Fibroblast of skin of abdomen (primary cell): ENCODE measurements around the gene RNF11. TPM values are rescaled to one million over a fixed set of nuclear protein-coding genes. Genes with fewer than 3 reads are reported as not detected.
"Not testable (repeated sequence)": the region's sequence is repeated elsewhere in the genome, so short reads cannot be mapped to it uniquely, and the experiment has no call there.

Experiments used
- DNase-seq: peaks from one replicate; pipeline ENCODE4 v3.0.0-alpha.2; 2013
- polyA plus RNA-seq, 2 experiments: library from polyadenylated mRNA; unstranded; fragments of 120-200 nt; gene quantifications; one replicate each; pipeline ENCODE4 v1.2.1, GENCODE V29; 2013; ENCODE audit not compliant: insufficient read length in 2 of 2

Gene RNF11, protein sequence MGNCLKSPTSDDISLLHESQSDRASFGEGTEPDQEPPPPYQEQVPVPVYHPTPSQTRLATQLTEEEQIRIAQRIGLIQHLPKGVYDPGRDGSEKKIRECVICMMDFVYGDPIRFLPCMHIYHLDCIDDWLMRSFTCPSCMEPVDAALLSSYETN
- polyA plus RNA-seq (2013, experiment 1 of 2; ENCODE audit: insufficient read length) = 94.2 TPM
- 90.5 TPM for polyA plus RNA-seq (2013, experiment 2 of 2; ENCODE audit: insufficient read length)

DNA sequence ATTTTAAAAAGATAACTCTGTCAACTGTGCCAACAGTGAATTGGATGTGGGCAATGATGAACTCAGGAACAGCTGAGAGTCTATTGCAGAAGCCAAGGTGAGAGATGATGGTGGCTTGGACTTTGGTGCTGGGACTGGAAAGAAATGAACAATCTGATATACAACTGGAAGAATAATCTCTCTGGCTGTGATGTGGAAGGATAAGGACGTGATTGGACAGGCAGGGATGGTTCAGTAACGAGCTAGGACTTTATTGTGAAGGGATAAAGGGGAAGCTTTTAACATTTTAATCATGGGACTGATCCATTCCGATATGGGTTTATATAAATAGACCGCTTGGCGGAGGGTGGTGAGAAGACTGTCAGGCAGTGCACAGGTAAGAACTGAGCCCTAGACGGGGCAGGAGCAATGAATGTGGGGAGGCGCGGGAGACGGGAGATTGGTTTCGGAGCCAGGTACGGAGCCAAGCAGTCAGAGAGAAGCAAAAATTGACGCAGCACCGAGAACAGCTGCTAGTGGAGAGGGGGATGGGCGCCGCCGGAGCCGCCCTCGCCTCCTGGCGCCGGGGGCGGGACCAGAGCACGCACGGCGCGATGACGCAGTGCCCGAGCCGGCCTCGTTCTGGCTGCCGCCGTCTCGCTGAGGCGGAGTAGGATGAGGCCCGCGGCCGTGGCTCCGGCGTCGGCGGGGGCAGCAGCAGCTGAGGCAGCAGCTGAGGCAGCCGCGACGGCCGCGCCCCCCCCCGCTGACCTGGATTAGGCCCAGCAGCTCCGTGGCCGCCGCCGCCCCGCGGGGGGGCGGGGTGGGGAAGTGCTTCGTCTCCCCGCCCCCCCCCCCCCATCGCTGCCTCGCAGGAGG lies at the start of gene RNF11:
Gene RNF11 (plus strand): TSS at position 601 of the 858 bp plus-strand sequence. CDS start 484 bp downstream, outside the sequence.
- peak; percentile 88 for DNase-seq

DNA sequence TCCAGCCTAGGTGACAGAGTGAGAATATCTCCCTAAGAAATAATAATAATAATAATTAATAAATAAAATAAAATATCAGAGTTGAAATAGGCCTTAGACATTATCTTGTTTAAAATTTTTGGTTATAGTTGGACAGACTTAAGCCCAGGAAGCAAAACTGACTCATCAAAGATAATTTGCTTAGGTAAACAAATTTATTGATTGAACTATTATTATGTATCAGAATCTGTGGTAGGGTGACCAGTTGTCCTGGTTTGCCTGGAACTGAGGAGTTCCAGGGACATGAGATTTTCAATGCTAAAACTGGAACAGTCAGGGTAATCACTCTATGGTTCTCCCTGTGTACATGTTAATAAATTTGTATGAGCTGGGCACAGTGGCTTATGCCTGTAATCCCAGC lies 47.8 kb upstream of the RNF11 start:
- no peak for DNase-seq

DNA sequence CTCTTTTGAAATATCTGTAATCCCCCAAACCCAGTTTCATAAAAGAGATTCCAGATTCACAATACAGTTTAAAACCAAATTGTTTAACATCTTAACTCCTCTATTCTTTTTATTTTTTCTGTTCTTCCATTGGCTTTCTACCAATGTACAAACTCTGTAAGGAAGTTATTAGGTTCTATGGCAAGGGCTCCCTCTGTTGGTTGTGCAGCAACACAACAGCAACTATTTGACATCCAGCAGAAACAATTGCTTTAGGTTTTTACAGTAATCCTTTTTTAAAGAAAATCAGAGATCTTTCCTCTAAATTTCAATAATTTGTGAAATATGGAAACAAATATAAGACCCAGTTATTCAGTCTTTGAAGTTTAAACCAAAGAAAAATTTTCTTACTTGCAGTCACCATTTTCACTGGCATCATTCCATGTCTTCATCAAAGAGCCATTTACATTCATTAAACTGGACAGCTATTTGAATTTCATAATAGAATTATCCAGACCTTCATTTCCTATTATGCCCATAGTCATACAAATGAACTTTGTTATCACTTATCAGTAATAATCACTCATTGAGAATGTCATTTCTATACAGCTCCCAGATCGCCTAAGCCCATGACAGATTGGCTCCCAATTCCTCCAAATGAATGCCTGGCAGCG lies 46.5 kb upstream of the RNF11 start:
- peak; percentile 67 for DNase-seq

DNA sequence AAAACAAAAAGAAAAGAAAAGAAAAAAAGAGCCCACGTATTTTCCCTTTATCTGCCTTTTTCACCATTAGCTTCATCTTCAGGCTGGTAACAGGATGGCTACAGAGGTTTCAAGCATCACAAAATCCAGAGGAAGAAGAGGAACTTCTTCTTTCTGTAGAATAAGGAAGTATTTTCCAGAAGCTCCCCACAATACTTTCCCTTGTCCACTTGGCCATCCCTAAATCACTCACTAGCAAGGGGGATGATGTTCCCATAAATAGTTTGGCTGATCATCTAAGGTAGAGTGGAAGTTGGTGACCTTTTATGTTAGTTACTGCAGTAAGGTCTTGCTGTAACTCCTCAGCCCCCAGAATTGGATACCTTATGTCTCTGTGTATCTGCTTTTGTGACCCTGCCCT lies 45.1 kb upstream of the RNF11 start:
- DNase-seq = no peak

DNA sequence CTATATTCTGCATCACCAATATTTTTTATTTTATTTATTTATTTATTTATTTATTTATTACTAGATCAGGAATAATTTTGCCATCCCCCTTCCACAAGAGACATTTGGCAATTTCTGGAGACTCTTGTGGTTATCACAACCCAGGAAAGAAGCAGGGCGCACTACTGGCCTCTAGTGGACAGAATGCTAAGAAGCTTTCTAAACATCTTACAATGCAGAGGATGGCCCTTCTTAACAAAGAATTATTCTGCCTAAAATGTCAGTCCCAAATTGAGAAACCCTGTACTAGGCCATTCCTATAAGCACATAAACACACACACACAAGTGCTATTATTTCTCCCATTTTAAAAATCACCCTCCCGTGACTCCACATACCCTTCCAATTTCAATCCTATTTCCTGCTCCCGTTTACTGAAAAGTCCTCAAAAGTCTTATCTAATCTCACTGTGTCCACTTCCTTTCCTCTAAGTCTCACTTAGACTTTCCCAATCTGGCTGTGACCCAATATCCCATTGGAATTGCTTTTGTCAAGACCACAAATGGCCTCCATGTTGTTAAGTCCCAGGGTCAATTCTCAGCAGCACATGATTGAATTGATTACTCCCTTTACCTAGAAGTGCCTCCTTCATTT lies 43.7 kb upstream of the RNF11 start:
- DNase-seq = peak; percentile 80

DNA sequence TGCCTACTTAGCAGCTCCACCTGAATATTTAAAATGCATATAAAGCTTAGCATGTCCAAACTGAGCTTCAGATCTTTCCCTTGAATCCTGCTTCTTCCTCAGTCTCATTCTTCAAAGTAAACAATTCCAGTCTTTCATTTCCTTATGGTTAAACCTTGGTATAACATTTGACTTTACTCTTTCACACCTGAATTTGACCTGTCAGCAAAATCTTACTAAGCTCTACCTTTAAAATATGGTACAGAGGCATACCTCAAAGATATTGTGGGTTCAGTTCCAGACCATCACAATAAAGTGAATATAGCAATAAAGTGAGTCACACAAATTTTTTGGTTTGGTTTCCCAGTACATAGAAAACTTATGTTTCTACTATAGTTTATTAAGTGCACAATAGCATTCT lies 42.5 kb upstream of the RNF11 start:
- no peak for DNase-seq

DNA sequence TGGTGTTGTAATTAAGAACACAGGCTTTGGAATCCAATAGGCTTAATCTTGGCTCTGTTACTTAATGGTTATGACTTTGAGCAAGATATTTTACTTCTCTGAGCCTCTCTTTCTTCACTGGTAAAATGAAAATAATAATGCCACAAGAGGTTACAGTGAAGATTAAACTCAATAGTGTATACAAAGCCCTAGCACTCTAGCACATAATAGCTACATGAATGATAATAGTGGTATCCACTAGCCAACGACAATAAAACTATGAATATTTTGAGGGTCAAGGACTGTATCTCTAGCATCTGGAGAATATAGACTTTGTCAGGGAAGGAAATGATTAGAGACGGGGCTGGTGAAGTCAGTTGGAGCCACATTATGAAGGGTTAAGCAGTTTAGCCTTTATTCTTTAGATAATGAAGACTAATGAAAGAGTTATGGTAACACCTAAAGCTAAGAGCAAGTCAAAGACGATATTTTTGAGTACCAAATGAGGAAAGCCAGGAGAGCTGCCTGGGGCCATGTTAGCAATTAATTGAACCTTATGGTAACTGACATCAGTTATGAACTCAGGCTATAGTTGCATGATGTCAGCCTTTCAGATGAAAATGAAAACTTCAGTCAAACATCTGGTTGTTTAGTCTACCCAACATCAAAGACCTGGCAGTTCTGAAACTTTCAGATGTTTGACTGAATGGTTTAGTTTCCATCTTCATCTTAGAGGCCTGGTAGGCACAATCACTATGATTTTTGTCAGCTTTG lies 32.8 kb upstream of the RNF11 start:
- DNase-seq = no peak

DNA sequence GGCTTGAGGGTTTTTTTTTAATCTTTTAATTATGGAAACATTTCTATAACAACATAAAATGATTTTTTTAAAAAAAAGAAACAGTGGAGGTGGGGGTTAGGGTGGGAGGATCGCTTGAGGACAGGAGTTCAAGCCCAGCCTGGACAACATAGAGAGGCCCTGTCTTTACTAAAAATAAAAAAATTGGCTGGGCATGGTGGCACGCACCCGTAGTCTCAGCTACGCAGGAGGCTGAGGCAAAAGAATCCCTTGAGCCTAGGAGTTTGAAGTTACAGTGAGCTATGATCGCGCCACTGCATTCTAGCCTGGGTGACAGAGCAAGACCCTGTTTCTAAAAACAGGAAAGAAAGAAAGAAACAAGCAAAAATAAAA lies 32.2 kb upstream of the RNF11 start:
- DNase-seq = no peak

DNA sequence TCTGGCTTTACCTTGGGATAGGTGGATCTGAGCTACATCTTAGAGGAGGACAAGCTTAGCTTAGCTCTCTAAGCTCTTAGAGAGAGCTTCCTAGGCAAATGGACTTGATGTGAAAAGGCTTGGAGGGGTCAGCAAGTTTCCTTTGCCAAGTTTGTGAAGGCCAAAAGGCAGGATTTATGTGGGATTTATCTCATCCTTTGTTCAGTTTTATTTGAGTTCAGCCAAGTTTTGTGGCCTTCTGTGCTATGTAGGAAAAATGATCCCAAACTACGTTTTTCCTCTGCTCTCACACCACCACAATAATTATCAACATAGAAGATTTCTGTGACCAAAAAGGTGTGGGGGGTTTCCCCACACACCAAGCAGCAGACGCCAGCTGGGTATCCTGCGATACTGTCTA lies 26.0 kb upstream of the RNF11 start:
- DNase-seq = no peak

DNA sequence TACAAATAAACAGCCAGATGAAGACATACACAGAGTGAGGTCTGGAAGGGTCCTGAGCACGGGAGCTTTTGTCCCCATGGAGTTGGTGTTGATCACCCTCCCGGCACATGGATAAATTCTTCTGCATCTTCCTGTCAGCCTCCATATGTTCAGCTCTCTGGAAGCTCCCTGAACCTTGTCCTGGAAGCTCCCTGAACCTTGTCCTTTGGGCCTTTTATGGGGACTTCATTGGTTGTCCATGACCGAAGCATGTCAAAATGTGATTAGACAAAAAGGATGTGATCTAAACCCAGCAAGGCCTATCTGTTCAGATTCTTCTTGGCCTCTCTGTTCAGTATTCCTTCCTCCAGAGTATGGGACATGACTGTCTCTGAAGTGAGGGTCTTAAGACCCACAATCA lies 25.4 kb upstream of the RNF11 start:
- DNase-seq = no peak

DNA sequence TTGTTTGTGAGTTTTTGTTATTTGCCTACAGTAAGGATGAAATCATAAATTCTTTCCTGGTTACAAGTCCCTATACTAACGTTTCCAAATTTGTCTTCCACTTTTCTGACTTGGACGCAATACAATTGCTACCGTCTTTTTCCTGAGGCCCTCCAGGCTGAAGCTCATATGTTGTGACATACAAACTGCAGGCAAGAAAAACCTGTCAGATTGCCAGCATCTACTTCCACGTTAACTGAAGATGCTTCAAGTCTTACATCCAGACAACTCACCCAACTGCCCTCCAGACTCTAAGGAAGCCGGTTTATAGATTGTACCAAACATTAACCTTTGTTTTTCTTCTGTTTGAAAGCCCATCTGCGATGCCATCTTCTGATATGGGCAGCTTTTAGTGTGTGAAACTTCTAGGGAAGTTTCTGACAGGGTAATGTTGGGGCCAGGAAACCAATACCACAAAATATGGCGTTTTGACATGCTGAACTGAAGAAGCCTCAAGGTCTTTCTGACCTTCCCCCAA lies 21.4 kb upstream of the RNF11 start:
- DNase-seq = peak; percentile 73

DNA sequence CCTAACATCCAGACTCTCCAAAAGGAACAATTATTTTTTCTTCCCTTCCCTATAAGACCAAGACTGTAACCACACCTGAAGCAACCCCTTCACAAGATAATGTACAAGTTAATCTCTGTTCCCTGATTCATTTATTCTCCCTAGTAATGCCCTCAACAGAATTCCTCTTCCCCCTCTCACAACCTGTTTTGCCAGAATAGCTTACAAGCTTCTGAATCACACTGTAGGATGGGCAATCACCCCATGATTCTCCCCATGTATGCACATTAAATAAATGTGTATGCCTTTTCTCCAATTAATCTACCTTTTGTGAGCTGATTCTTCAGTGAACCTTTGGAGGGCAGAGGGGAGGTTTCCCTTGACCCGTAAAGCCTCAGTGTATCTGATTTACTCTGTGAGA lies 20.9 kb upstream of the RNF11 start:
- no peak for DNase-seq

DNA sequence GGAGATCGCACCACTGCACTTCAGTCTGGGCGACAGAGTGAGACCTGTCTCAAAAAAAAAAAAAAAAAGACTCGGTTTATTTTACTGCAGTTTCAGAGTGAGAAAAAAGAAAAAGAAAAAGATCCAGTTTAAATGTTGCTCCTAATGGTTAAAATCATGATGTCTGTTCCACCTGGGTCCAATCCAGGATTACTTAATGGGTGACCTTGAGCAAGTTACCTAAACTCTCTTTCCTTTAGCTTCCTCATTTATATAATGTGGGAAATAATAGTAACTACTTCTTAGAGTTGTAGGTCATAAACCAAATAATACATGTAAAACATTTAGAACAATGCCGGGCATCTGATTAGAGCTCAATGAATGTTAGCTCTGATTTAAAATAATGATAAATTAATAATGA lies 19.4 kb upstream of the RNF11 start:
- no peak for DNase-seq

DNA sequence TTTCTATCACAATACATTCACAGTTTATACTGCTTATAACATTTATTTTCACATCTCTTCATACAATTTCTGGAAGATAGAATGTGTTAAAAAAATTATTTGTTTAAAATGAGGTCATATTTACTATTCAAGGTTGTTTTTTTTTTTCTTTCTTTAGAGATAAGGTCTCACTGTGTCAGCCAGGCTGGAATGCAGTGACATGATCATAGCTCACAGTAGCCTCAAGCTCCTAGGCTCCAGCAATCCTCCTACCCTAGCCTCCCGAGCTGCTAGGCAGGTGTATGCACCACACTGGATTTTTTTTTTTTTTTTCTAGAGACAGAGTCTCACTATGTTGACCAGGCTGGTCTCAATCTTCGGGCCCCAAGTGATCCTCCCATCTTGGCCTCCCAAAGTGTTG lies 19.0 kb upstream of the RNF11 start:
- DNase-seq = no peak

DNA sequence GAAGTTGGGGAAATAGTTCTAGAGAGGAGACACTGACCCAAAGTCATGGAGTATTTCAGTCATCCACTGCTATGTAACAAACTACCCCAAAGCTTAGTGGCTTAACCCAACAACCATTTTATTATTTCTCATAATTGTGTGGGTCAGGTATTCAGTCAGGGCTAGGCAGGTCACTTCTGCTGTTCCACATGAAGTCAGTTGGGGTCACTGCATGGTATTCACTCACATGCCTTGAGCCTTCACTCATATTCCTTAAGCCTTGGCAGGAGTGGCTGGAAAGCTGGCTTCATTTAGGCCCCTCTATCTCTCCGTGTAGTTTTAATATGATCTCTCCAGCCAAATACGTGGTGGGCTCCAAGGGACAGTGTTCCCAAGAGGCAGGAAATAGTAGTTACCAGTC lies 17.5 kb upstream of the RNF11 start:
- no peak for DNase-seq

DNA sequence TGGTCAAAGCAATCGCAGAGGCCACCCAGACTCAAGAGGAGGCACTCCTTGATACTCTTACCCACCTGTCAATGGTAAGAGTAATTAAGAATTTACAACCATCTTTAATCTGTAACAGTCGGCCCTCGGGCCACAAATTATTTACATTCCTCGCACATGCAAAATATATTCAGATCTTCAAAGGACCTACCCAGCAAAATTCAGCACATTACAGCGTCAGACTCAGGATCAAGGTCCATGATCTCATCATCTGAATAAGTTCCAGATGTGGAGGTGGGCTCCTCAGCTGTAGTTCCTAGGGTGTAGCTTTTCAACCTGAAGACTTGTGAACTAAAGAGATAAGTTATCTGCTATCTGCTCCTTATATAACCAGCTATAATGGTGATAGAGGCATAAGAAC lies 17.1 kb upstream of the RNF11 start:
- DNase-seq = peak; percentile 9

DNA sequence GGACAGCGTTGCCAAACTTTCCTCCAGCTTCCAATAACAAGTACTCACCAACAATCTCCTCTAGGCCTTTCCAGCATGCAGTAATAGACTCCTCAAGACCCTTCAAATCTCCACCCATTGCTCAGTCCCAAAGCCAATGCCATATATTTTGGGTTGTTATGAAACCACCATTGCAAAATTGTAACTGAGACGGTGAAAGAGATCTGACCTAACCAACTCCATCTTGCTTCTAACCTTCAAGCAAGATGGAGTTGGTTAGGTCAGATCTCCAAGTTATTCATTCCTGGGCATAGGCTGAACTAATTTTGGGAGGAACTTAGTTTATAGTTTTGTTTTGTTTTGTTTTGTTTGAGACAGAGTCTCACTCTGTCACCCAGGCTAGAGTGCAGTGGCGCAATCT lies 14.5 kb upstream of the RNF11 start:
- not testable (repeated sequence) for DNase-seq

DNA sequence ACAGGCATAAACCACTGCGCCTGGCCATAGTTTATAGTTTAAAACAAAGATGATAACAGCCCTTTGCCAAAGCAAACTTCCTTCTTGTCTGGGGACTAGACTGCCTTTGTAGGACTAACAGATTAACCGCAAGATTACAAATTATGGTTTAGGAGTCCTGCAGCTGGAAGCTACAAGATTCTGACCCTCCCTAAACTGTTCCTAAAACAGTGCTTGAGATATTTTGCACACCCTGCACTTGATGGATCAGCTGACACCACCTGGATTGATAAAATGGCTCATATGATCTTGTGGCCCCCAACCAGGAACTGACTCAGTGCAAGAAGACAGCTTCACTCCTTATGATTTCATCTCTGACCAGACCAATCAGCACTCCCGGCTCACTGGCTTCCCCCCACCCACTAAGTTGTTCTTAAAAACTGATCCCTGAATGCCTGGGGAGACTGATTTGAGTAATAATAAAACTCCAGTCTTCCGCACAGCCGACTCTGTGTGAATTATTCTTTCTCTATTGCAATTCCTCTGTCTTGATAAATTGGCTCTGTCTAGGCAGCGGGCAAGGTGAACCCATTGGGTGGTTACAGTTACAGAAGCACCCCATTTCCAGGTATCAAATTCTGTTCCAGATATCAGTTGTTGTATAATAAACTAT lies 13.8 kb upstream of the RNF11 start:
- no peak for DNase-seq

DNA sequence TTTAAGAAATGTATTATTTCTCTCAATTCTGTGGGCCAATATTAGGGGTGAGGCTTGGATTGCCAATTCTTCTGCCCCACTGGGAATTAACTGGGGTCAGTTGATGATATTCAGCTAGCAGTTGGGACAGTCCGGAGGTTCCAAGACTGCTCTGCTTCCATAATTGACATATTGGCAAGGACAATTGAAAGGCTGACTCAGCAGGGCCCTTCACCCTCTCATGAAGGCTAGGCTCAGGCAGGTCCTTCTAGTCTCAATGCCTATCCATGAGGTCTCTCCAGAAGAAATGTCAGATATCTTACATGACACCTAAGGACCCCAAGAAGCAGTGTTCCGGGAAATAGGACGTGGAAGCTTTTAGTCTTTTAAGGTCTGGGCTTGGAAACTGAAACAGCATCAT lies 13.3 kb upstream of the RNF11 start:
- no peak for DNase-seq

DNA sequence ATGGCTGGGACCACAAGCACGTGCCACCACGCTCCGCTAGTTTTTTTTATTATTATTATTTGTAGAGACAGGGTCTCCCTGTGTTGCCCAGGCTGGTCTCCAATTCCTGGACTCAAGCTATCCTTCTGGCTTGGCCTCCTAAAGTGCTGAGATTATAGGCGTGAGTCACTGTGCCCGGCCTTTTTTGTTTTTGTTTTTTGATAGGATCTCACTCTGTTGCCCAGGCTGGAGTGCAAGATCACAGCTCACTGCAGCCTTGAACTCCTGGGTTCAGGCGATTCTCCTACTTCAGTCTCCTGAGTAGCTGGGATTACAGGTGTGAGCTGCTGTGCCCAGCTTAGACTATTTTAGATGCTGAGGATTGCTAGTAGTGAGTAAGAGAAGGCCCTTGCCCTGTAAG lies 11.8 kb upstream of the RNF11 start:
- no peak for DNase-seq

DNA sequence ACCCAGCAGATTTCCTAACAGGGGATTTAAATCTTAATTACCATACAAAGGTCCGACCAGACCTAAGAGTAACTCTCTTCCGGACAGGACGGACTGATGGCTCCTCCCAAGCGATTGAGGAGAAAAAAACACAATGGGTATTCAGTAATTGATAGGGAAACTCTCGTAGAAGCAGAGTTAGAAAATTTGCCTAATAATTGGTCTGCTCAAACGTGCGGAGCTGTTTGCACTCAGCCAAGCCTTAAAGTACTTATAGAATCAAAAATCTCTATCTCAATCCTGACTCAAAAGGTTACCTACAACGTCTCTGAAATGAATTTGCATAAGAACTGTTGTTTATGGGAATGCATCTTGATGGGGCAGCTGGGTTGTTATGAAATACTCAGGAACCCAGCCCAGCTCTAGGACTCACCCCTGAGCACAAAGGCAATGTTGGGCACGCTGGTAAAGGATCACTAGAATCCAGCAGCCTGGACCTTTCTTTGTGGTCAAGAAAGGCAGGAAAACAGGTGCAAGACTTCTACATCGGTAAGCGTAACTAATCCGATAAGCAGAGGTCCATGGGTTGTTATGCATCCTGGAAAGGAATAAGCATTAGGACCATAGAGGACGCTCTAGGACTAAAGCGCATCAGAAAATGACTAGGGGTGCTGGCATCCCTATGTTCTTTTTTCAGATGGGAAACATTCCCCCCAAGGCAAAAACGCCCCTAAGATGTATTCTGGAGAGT lies 8.7 kb upstream of the RNF11 start:
- not testable (repeated sequence) for DNase-seq
